Right lobe of liver (tissue), 6 donors: ENCODE measurements around the gene ZFP36L1. TPM values are rescaled to one million over a fixed set of nuclear protein-coding genes. Genes with fewer than 3 reads are reported as not detected.

Experiments
- ATAC-seq, 4 donors: fragments of 200-7000 bp; cut with Tn5 transposase; one replicate each; pipeline ENCODE4 v1.9.1; 2020; ENCODE audit warnings: mild to moderate bottlenecking in 4 of 4, moderate library complexity in 4 of 4
- DNase-seq, 3 donors: peaks; one replicate each; pipeline ENCODE4 v3.0.0-alpha.2; 2020
- H3K27ac ChIP-seq, 3 donors: fragments of 200-600 bp; one replicate each; pipeline ENCODE4 v1.8.0; 2022
- H3K27me3 ChIP-seq, 2 donors: fragments of 200-600 bp; one replicate each; pipeline ENCODE4 v1.8.0; 2022
- H3K36me3 ChIP-seq, 4 donors: fragments of 200-600 bp; sonication (generic) in 1 of 4; one replicate each; pipeline versions ENCODE4 v1.5.1 to v1.8.0; 2017 to 2022; ENCODE audit warnings: control low read depth in 1 of 4
- H3K4me1 ChIP-seq, 4 donors: fragments of 200-600 bp; sonication (generic) in 1 of 4; one replicate each; pipeline versions ENCODE4 v1.5.1 to v1.8.0; 2017 to 2022; ENCODE audit warnings: control low read depth in 1 of 4
- H3K4me3 ChIP-seq, 3 donors: fragments of 200-600 bp; one replicate each; pipeline ENCODE4 v1.8.0; 2022
- H3K9me3 ChIP-seq, 4 donors: fragments of 200-600 bp; sonication (generic) in 1 of 4; one replicate each; pipeline versions ENCODE4 v1.5.1 to v1.8.0; 2017 to 2022; ENCODE audit warnings: control low read depth in 1 of 4
- CTCF ChIP-seq, 4 donors: fragments of 200-600 bp in 3 of 4; fragments of 450-650 bp in 1 of 4; IDR thresholded peaks; one replicate each; pipeline versions ENCODE4 v1.5.1 to v1.8.0; 2016 to 2022; ENCODE audit warnings: antibody characterized with exemption in 4 of 4, mild to moderate bottlenecking in 2 of 4
- POLR2A ChIP-seq: fragments of 450-650 bp; IDR thresholded peaks from one replicate; pipeline ENCODE4 v1.6.1; 2017; ENCODE audit warnings: antibody characterized with exemption, mild to moderate bottlenecking
- WGBS: methylation state at CpG from one replicate; pipeline ENCODE4 v1.1.6; 2018; ENCODE audit warnings: low coverage, low lambda C conversion rate; ENCODE audit not compliant: insufficient coverage; ENCODE audit errors: missing lambda C conversion rate; 5-methylcytosine and 5-hydroxymethylcytosine counted together
- intact Hi-C, 2 donors: fragments of 100-400 bp; cut with DNase I; formaldehyde crosslinking; loops; one replicate each; pipeline versions ENCODE4 v1.11.2 to v1.14.1; 2022
- total RNA-seq, 6 experiments: library from RNA; depleted of rRNA in 2 of 6; stranded (reverse); fragments of >200 nt in 2 of 6; fragmentation: NEBNext Ultra II Directional in 3 of 6; extraction: Animal tissue kit (Norgen Biotek cat#: 25700) in 3 of 6; gene quantifications; one replicate each; pipeline versions ENCODE4 v1.1.0 to v1.2.4, GENCODE V29; 2016 to 2023
- donor health status: DM: no; HTN: yes; CAD: no.
- donor health status: DM: no; HTN: no; CAD: no.
- donor health status: DM: no; HTN: no; CAD: no.
- donor health status: DM: no; HTN: yes; CAD: no.
- donor health status: DM: no; HTN: yes; CAD: no.

ZFP36L1 gene
- total RNA-seq, 6 experiments from 2014 or later: 109 to 298 (median 218) TPM

GRCh38 chr14:68815298-68816182 is 22.7 kb upstream of the ZFP36L1 start:
- DNase-seq: peak; percentile 50 to 81 (median 80)
- Histone ChIP-seq H3K9me3 (no peaks in the 10 kb centered on the region), H3K4me3 (peak overlapping the region; percentile 55 to 66 (median 65)), H3K36me3 (no peaks in the 10 kb centered on the region), H3K4me1 (peaks cover 0 to 60% (median 26%) of the 10 kb centered on the region in 4 donors), H3K27ac (peak overlapping the region; percentile 98 to 100 (median 100)), H3K27me3 (no peaks in the 10 kb centered on the region)
- intact Hi-C loops: loop anchor here (5.0 to 10.0 kb wide), 2 partner anchors 561 to 568 kb away; no protein-coding TSS in a partner anchor
- TF ChIP-seq POLR2A: no peak
- TF ChIP-seq CTCF (IDR thresholded peaks at IDR 0.05): no peak
- 32% methylated on average over 9 of the region's 16 CpGs for WGBS
- ATAC-seq: peak; percentile 9 to 33 (median 27)

GRCh38 chr14:68814539-68815297 is 21.9 kb upstream of the ZFP36L1 start:
- intact Hi-C loops: loop anchor here (5.0 to 10.0 kb wide), 2 partner anchors 560 to 567 kb away; no protein-coding TSS in a partner anchor
- Histone ChIP-seq H3K36me3 (no peaks in the 10 kb centered on the region), H3K27ac (peak overlapping the region; percentile 98 to 100 (median 100)), H3K9me3 (no peaks in the 10 kb centered on the region), H3K4me1 (peaks cover 0 to 52% (median 23%) of the 10 kb centered on the region in 4 donors), H3K4me3 (peak overlapping the region in 2 of 3 donors; percentile 65 to 66), H3K27me3 (no peaks in the 10 kb centered on the region)
- no peak for TF ChIP-seq CTCF (IDR thresholded peaks at IDR 0.05)
- peak; percentile 48 for TF ChIP-seq POLR2A
- WGBS: 6% methylated on average over 9 of the region's 12 CpGs
- peak in 2 of 3 donors; percentile 58 to 65 for DNase-seq
- ATAC-seq: peak; percentile 4 to 28 (median 14)

- TF ChIP-seq CTCF (IDR thresholded peaks at IDR 0.05): no peak
- TF ChIP-seq POLR2A: no peak
- H3K4me1 ChIP-seq: peaks cover 0 to 47% (median 21%) of the 10 kb centered on the region in 4 donors
- DNase-seq (no peak), ATAC-seq (no peak)
- no peaks in the 10 kb centered on the region for H3K9me3 ChIP-seq
- 23% methylated on average over 2 of the region's 2 CpGs for WGBS
- intact Hi-C loops: loop anchor here in 1 of 2 donors (10.0 kb wide), 1 partner anchor 559 kb away; no protein-coding TSS in a partner anchor
- H3K27ac ChIP-seq: peak overlapping the region; percentile 98 to 100 (median 100)
- no peaks in the 10 kb centered on the region for H3K27me3 ChIP-seq
- H3K4me3 ChIP-seq: peak overlapping the region in 1 of 3 donors; percentile 65
- H3K36me3 ChIP-seq: no peaks in the 10 kb centered on the region
Measured at GRCh38 chr14:68814238-68814538, 21.3 kb upstream of the ZFP36L1 start.

GRCh38 chr14:68813318-68813838 is 20.5 kb upstream of the ZFP36L1 start:
- H3K4me1 ChIP-seq: peaks cover 0 to 39% (median 21%) of the 10 kb centered on the region in 4 donors
- 33% methylated on average over 1 of the region's 5 CpGs for WGBS

More at GRCh38 chr14:68813318-68813838, 20.5 kb upstream of the ZFP36L1 start:
- intact Hi-C loops: loop anchor here (2.0 to 10.0 kb wide), 2 partner anchors 17 to 559 kb away; no protein-coding TSS in a partner anchor
- ATAC-seq: no peak
- Histone ChIP-seq H3K9me3 (no peaks in the 10 kb centered on the region), H3K27me3 (no peaks in the 10 kb centered on the region), H3K4me3 (no peak overlapping the region), H3K36me3 (no peaks in the 10 kb centered on the region), H3K27ac (peak overlapping the region in 2 of 3 donors; percentile 98 to 100)
- TF ChIP-seq POLR2A (no peak), CTCF (IDR thresholded peaks at IDR 0.05) (no peak)
- DNase-seq: no peak
